ENCODE results near the gene BTF3. TPM values are rescaled to one million over a fixed set of nuclear protein-coding genes. Genes with fewer than 3 reads are reported as not detected.

BTF3 gene
- total and polyA plus RNA-seq, 9 of the 15 experiments (the other 6 are each of a cell fraction or from before 2014, with no cell fraction given), result 534 to 1,637 (median 848) TPM

- TF ChIP-seq CXXC5 (CRISPR knock-in tag; IDR thresholded peaks at IDR 0.05) (no peak), ZNF518B (CRISPR knock-in tag; IDR thresholded peaks at IDR 0.05) (no peak), RBM22 (IDR thresholded peaks at IDR 0.05; ENCODE audit: low read depth, low read length, poor library complexity, severe bottlenecking) (no peak), PYGO2 (tag; IDR thresholded peaks at IDR 0.05) (no peak), CTBP1 (IDR thresholded peaks at IDR 0.05; ENCODE audit: borderline replicate concordance) (peak; percentile 22; the same call in 1 of the 2 replicates), PURB (CRISPR knock-in tag; IDR thresholded peaks at IDR 0.05; ENCODE audit: low read depth) (no peak), SRSF1 (IDR thresholded peaks at IDR 0.05; ENCODE audit: low read depth, low read length) (no peak), TAF15 (IDR thresholded peaks at IDR 0.05; ENCODE audit: low read depth, low read length) (no peak), XRCC5 (IDR thresholded peaks at IDR 0.05; ENCODE audit: low read depth, low read length) (no peak), ZNF174 (CRISPR knock-in tag; IDR thresholded peaks at IDR 0.05) (no peak), TCF3 (CRISPR knock-in tag; IDR thresholded peaks at IDR 0.05) (peak; percentile 60), ZBTB34 (CRISPR knock-in tag; IDR thresholded peaks at IDR 0.05) (no peak), ZNF699 (CRISPR knock-in tag; IDR thresholded peaks at IDR 0.05; ENCODE audit: insufficient replicate concordance) (no peak), MAFG (tag; conservative IDR thresholded peaks at IDR 0.05) (no peak), ZSCAN32 (CRISPR knock-in tag; IDR thresholded peaks at IDR 0.05) (no peak), ZNF76 (CRISPR knock-in tag; IDR thresholded peaks at IDR 0.05; ENCODE audit: borderline replicate concordance) (no peak), CSDE1 (IDR thresholded peaks at IDR 0.05) (no peak), MYNN (IDR thresholded peaks at IDR 0.05) (no peak), MYNN (CRISPR knock-in tag; IDR thresholded peaks at IDR 0.05) (no peak), DMBX1 (CRISPR knock-in tag; IDR thresholded peaks at IDR 0.05; ENCODE audit: borderline replicate concordance) (no peak), CHD2 (IDR thresholded peaks at IDR 0.05; ENCODE audit: low read depth, low read length) (no peak), RNF2 (IDR thresholded peaks at IDR 0.05) (no peak)
These were observed 15.7 kb upstream of the BTF3 start (continued) for GRCh38 chr5:73482383-73483136.
